Lower leg skin (tissue), 3 donors: ENCODE data around the gene GGT6.

Experiments used
- CTCF ChIP-seq, 3 donors: fragments of 450-650 bp; IDR thresholded peaks; one replicate each; pipeline ENCODE4 v1.5.1; 2016; ENCODE audit warnings: antibody characterized with exemption in 3 of 3, mild to moderate bottlenecking in 3 of 3, moderate library complexity in 2 of 3
- POLR2A ChIP-seq, 2 donors: fragments of 450-650 bp; IDR thresholded peaks; one replicate each; pipeline ENCODE4 v1.6.1; 2016 to 2017; ENCODE audit warnings: antibody characterized with exemption in 2 of 2, mild to moderate bottlenecking in 1 of 2, moderate library complexity in 1 of 2

DNA sequence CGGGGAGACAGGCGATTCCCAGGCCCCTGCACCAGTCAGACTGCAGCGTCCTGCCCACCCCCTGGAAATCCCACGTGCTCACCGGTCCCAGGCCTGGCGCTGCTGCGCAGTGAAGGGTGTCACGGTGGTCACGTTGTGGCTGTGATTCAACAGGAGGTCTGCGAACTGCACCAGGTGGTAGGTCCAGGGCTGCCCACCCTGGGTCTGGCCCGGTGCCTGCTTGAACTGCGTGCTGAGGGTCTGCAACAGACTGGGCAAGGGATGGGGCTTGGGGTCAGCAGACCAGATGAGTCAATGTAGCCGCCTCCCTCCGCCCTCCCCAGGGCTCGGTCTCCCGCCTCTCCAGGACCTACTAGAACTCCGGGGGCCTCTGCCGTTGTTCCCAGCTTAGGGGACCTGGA lies 12.3 kb downstream of the GGT6 start:
- no peak for TF ChIP-seq CTCF (IDR thresholded peaks at IDR 0.05)
- no peak for TF ChIP-seq POLR2A (IDR thresholded peaks at IDR 0.05)
